ENCODE data around the gene FDXR.

Gene FDXR

DNA sequence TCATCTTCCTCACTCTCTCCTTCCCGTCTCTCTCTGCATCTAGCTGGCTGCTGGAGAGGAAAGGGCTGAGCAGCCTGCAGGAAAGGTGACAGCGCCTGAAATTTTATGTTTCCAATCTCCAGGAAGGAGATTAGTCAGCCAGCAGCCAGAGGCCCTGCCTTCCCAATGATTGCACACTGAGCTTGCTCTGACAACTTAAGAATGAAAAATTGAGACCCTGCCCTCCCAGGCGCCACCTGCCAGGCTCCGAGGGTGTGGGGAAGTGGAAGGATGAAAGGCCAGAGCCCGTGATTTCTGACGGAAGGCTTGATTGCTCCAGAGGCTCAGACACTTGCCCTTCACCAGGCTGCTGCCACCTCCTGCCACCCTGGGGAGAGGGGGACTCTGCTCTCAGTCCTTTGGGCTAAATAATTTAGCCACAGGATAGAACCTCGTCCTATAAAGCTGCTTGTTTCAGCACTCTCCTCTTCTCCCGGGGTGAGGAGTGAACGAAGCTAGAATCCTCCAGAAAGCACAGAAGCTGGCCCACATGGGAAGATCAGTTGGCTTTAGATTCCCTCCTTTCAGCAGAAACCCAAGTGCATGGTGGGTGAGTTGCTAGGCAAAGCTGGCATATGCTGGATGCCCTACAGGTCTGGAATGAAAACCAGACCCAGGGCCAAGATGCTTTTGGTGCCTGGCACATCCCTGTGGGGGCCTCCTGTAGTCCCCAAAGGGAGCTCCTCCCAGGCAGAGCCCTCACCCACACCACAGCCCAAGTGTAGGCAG, 46.7 kb downstream of the FDXR start:
- peaks cover 70% of the 10 kb centered on the region for H3K4me1 Mint-ChIP-seq
- peaks cover 15% of the 10 kb centered on the region for H3K36me3 Mint-ChIP-seq (ENCODE audit: low read depth)
- H3K9me3 Mint-ChIP-seq = no peaks in the 10 kb centered on the region
- H3K27ac Mint-ChIP-seq = no peak overlapping the region
- H3K27me3 Mint-ChIP-seq (ENCODE audit: low read depth, poor library complexity) = peaks cover 6% of the 10 kb centered on the region
- H3K4me3 Mint-ChIP-seq = no peak overlapping the region
- TF ChIP-seq, protein P1, sequence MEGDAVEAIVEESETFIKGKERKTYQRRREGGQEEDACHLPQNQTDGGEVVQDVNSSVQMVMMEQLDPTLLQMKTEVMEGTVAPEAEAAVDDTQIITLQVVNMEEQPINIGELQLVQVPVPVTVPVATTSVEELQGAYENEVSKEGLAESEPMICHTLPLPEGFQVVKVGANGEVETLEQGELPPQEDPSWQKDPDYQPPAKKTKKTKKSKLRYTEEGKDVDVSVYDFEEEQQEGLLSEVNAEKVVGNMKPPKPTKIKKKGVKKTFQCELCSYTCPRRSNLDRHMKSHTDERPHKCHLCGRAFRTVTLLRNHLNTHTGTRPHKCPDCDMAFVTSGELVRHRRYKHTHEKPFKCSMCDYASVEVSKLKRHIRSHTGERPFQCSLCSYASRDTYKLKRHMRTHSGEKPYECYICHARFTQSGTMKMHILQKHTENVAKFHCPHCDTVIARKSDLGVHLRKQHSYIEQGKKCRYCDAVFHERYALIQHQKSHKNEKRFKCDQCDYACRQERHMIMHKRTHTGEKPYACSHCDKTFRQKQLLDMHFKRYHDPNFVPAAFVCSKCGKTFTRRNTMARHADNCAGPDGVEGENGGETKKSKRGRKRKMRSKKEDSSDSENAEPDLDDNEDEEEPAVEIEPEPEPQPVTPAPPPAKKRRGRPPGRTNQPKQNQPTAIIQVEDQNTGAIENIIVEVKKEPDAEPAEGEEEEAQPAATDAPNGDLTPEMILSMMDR (IDR thresholded peaks at IDR 0.05) = no peak
- no peak for DNase-seq

DNA sequence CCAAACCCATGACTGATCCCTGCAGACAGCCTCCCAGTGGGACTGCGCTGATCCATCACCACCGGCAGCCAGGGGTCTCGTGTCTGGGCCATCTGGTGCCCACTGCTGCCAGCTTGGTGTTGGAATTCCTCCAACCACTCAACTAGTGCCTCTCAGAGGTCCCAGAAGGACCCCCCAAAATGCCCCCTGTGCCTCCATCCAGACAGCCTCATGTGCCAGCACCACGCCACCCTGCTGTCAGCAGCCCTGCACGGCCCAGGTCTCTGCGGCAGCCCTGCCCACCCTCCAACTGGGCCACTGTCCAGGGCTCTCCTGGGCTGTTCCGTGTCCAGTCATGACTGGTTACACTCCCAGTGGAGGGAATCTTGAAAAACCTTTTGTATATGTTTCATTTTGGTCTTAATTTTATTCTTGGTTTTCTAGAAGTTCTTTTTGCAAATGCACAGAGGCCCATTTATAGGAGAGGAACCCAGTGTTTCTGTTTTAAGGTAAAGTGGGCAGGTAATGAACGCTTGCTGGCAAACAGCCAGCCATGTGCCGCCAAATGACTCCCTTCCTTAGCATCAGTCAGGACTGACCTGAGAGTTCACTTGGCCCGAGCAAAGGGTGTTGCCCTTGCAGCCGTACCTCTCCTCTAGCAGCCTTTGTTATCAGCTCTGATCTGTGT, 47.7 kb downstream of the FDXR start:
- H3K27ac Mint-ChIP-seq = no peak overlapping the region
- no peak overlapping the region for H3K4me3 Mint-ChIP-seq
- no peak for DNase-seq
- TF ChIP-seq, protein P1 (IDR thresholded peaks at IDR 0.05) = no peak
- H3K36me3 Mint-ChIP-seq (ENCODE audit: low read depth) = peaks cover 4% of the 10 kb centered on the region
- H3K27me3 Mint-ChIP-seq (ENCODE audit: low read depth, poor library complexity) = peaks cover 6% of the 10 kb centered on the region
- H3K4me1 Mint-ChIP-seq = peaks cover 78% of the 10 kb centered on the region
- no peaks in the 10 kb centered on the region for H3K9me3 Mint-ChIP-seq

DNA sequence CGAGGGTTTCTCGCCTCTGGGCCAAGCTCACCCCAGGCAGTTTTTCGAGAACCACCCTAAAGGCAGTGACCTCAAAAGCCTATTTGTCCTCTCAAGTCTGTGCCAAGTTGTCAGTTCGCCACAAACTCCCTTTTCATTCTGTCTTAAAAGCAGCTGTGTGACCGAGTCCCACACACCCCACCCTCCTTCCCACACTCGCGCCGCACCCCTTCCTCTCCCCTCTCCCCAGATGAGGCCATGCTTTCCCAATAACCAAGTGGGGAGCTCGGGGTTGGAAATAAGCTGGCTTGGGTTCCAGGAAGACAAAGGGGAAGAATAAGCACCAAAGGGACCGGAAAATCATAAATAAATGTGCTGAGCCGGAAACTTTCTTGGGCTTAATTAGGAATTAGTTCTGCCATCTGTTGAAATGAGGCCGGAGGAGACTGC, 49.8 kb downstream of the FDXR start:
- Mint-ChIP-seq H3K9me3 (no peaks in the 10 kb centered on the region), H3K27me3 (ENCODE audit: low read depth, poor library complexity) (peaks cover 4% of the 10 kb centered on the region), H3K4me3 (peak overlapping the region; percentile 40), H3K36me3 (ENCODE audit: low read depth) (no peaks in the 10 kb centered on the region), H3K4me1 (peaks cover 92% of the 10 kb centered on the region), H3K27ac (no peak overlapping the region)
- TF ChIP-seq, protein P1 (IDR thresholded peaks at IDR 0.05) = no peak
- no peak for DNase-seq

DNA sequence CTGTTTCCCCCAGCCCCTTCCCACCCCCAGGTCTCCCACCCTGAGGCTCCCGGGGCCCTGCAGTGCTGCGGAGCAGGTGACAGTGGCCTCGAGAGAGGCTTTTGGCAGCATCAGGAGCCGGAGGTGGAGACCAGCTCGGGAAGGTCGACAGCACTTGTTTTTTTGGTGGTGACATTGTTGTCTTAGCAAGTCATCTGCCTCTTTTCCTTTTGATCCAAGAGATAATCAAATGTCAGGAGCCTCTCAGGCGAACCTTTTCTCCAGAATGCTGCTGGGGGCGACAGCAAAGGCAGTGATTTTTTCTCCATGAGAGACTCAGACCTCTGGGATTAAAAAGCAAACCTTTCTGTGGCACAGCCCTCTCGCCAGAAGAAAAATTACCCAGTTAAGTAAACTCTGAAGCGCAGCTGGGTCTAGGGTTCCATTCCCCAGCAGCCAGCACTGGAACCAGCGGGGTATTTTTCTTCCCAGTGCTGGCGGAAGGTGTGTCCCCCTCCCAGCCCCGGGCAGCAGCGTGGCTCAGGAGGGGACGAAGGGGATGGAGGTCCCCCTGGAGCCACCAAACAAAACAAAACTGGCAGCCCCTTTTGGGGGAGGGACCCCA, 50.4 kb downstream of the FDXR start:
- peaks cover 3% of the 10 kb centered on the region for H3K27me3 Mint-ChIP-seq (ENCODE audit: low read depth, poor library complexity)
- no peaks in the 10 kb centered on the region for H3K9me3 Mint-ChIP-seq
- peak overlapping the region; percentile 48 for H3K27ac Mint-ChIP-seq
- H3K36me3 Mint-ChIP-seq (ENCODE audit: low read depth) = no peaks in the 10 kb centered on the region
- TF ChIP-seq, protein P1 (IDR thresholded peaks at IDR 0.05) = no peak
- DNase-seq = no peak
- no peak overlapping the region for H3K4me3 Mint-ChIP-seq
- H3K4me1 Mint-ChIP-seq = peaks cover 92% of the 10 kb centered on the region

DNA sequence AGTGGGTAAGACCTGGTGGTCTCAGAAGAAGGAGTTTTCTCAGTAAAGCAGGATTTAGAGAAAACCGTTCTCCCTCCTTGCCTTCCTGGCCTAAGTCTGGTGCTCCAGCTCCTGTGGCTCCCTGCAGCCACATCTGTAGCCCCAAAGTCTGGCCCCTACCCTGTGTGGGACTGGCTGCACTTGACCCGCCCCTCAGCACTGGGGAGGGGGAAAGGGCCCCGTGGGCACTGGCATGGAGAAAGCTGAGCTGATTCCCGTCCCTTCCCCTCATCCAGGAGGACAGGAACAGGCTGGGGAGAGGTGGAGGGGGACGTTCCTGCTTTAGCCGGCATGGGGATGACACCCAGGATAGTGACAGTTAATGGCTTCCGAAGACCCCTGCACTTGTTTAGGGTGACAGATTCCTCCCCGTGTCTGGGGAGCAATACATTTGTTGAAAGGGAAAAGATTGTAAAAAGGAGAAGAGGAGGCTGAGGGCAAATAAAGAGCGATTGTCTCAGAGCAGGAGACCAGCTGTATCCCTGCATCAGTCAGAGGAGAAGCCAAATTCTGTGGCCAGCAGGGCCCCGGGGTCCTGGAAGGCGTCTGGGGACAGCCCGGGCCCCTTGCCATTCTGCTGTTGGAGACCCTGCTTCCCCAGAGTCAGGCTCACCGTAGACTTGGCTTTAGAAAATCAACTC, 51.0 kb downstream of the FDXR start:
- H3K27ac Mint-ChIP-seq = no peak overlapping the region

More for the DNA sequence above, 51.0 kb downstream of the FDXR start:
- no peak for DNase-seq
- Mint-ChIP-seq H3K4me3 (peak overlapping the region; percentile 72), H3K4me1 (peaks cover 92% of the 10 kb centered on the region), H3K27me3 (ENCODE audit: low read depth, poor library complexity) (no peaks in the 10 kb centered on the region), H3K36me3 (ENCODE audit: low read depth) (no peaks in the 10 kb centered on the region), H3K9me3 (no peaks in the 10 kb centered on the region)
- TF ChIP-seq, protein P1 (IDR thresholded peaks at IDR 0.05) = no peak
